Measurements from ENCODE around the gene SEC16B.

- TF ChIP-seq GATA2 (IDR thresholded peaks at IDR 0.05; ENCODE audit: low read depth, low read length), result no peak
- no peak for TF ChIP-seq GATA3 (IDR thresholded peaks at IDR 0.05; ENCODE audit: low read depth, low read length)
These were observed 8.8 kb downstream of the SEC16B start for GRCh38 chr1:177960939-177961622.
